ENCODE measurements around the gene CAMSAP1. TPM values are rescaled to one million over a fixed set of nuclear protein-coding genes. Genes with fewer than 3 reads are reported as not detected.

CAMSAP1 gene
- total and polyA plus RNA-seq, 4 donors = 5.0 to 29.8 (median 15.1) TPM

GRCh38 chr9:135774794-135775525 is 132.4 kb downstream of the CAMSAP1 start:
- TF ChIP-seq CTCF (IDR thresholded peaks at IDR 0.05; ENCODE audit: control extremely low read depth, extremely low read depth) = no peak
- no peaks in the 10 kb centered on the region for H3K36me3 ChIP-seq (ENCODE audit: control insufficient read depth in 4 of 4, insufficient read depth in 4 of 4, low read length in 4 of 4)
- peaks cover 3 to 5% (median 3%) of the 10 kb centered on the region in 3 donors for H3K27me3 ChIP-seq (ENCODE audit: control insufficient read depth in 3 of 3, insufficient read depth in 3 of 3, low read length in 2 of 3)
- no peak overlapping the region for H3K4me3 ChIP-seq
- DNase-seq = no peak
- peaks cover 0 to 6% (median 0%) of the 10 kb centered on the region in 4 donors for H3K9me3 ChIP-seq (ENCODE audit: control insufficient read depth in 4 of 4, insufficient read depth in 3 of 4, low read length in 3 of 4)
- no peak for ATAC-seq (ENCODE audit: insufficient read depth, low FRiP score)
- no peaks in the 10 kb centered on the region for H3K4me1 ChIP-seq (ENCODE audit: control insufficient read depth in 5 of 5, insufficient read depth in 5 of 5, low read length in 5 of 5)
- 75 to 80% methylated on average over 23 to 24 of the region's 24 CpGs for WGBS, 2 donors
- no peak overlapping the region for H3K9ac ChIP-seq (ENCODE audit: insufficient read depth in 1 of 2, low read length in 2 of 2)
- H3K27ac ChIP-seq (ENCODE audit: low read depth in 1 of 2, low read length in 1 of 2) = no peak overlapping the region

GRCh38 chr9:135774239-135774747 is 133.1 kb downstream of the CAMSAP1 start:
- WGBS, 2 donors = 91 to 92% methylated on average over 15 of the region's 15 CpGs
- H3K36me3 ChIP-seq (ENCODE audit: control insufficient read depth in 4 of 4, insufficient read depth in 4 of 4, low read length in 4 of 4) = no peaks in the 10 kb centered on the region
- DNase-seq (no peak), ATAC-seq (ENCODE audit: insufficient read depth, low FRiP score) (no peak)
- no peak for TF ChIP-seq CTCF (IDR thresholded peaks at IDR 0.05; ENCODE audit: control extremely low read depth, extremely low read depth)
- no peak overlapping the region for H3K27ac ChIP-seq (ENCODE audit: low read depth in 1 of 2, low read length in 1 of 2)
- no peaks in the 10 kb centered on the region for H3K4me1 ChIP-seq (ENCODE audit: control insufficient read depth in 5 of 5, insufficient read depth in 5 of 5, low read length in 5 of 5)
- no peak overlapping the region for H3K9ac ChIP-seq (ENCODE audit: insufficient read depth in 1 of 2, low read length in 2 of 2)
- peaks cover 3 to 5% (median 3%) of the 10 kb centered on the region in 3 donors for H3K27me3 ChIP-seq (ENCODE audit: control insufficient read depth in 3 of 3, insufficient read depth in 3 of 3, low read length in 2 of 3)
- no peak overlapping the region for H3K4me3 ChIP-seq
- peaks cover 0 to 6% (median 0%) of the 10 kb centered on the region in 4 donors for H3K9me3 ChIP-seq (ENCODE audit: control insufficient read depth in 4 of 4, insufficient read depth in 3 of 4, low read length in 3 of 4)

DNA sequence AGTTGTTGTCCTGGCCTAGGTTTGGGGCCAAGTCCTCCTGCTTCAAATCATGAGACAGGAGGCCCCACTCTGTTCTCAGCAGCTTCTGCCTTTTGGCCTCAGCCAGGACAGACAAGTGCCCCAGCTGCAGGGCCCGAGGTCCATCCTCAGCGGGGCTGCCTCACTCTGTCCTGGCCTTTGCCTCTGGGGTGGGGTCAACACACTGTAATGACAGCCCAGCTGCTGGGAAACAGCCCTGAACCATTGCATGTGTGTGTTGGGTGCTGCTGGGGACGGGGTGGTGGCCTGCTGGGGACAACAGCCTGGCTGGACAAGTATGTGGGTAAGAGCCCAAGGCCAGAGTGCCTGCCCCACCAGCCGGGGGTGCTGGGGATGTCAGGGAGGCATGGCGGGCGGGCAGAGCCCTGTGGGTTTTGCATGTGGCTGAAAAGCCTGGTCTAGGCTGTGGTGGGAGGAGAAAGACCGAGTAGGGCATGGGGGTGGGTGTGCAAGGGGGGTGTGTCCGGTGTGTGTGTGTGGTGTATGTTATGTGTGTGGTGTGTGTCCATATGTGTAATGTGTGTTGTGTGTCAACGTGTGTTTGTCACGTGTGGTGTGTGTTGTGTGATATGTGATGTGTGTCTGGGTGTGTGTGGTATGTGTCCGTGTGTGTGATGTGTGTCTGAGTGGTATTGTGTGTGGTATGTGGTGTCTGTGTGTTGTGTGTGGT is 133.7 kb downstream of the CAMSAP1 start:
- peaks cover 3 to 5% (median 3%) of the 10 kb centered on the region in 3 donors for H3K27me3 ChIP-seq (ENCODE audit: control insufficient read depth in 3 of 3, insufficient read depth in 3 of 3, low read length in 2 of 3)
- 77 to 86% methylated on average over 11 of the region's 11 CpGs for WGBS, 2 donors

More for the DNA sequence above, 133.7 kb downstream of the CAMSAP1 start:
- no peak for DNase-seq
- no peak for TF ChIP-seq CTCF (IDR thresholded peaks at IDR 0.05; ENCODE audit: control extremely low read depth, extremely low read depth)
- ATAC-seq (ENCODE audit: insufficient read depth, low FRiP score) = no peak
- H3K4me3 ChIP-seq = no peak overlapping the region
- H3K4me1 ChIP-seq (ENCODE audit: control insufficient read depth in 5 of 5, insufficient read depth in 5 of 5, low read length in 5 of 5) = no peaks in the 10 kb centered on the region
- H3K27ac ChIP-seq (ENCODE audit: low read depth in 1 of 2, low read length in 1 of 2) = no peak overlapping the region
- H3K9me3 ChIP-seq (ENCODE audit: control insufficient read depth in 4 of 4, insufficient read depth in 3 of 4, low read length in 3 of 4) = peaks cover 0 to 6% (median 0%) of the 10 kb centered on the region in 4 donors
- H3K36me3 ChIP-seq (ENCODE audit: control insufficient read depth in 4 of 4, insufficient read depth in 4 of 4, low read length in 4 of 4) = no peaks in the 10 kb centered on the region
- H3K9ac ChIP-seq (ENCODE audit: insufficient read depth in 1 of 2, low read length in 2 of 2) = no peak overlapping the region

All from lung (tissue), 12 donors.